Heart right ventricle (tissue), 16 donors: ENCODE measurements around the gene TEX44. TPM values are rescaled to one million over a fixed set of nuclear protein-coding genes. Genes with fewer than 3 reads are reported as not detected.

Experiments
- ATAC-seq, 8 donors: fragments of 200-7000 bp; cut with Tn5 transposase; one replicate each; pipeline ENCODE4 v1.9.1; 2020; ENCODE audit warnings: mild to moderate bottlenecking in 8 of 8, moderate library complexity in 8 of 8, moderate number of reproducible peaks in 1 of 8
- DNase-seq, 2 donors: peaks; one replicate each; pipeline ENCODE4 v3.0.0-alpha.2; 2020
- H3K27ac ChIP-seq, 10 donors: fragments of 200-600 bp; sonication (generic) in 2 of 10; one replicate each; pipeline versions ENCODE4 v1.5.0 to v1.8.0; 2020 to 2022; ENCODE audit warnings: mild to moderate bottlenecking in 3 of 10
- H3K27me3 ChIP-seq, 7 donors: fragments of 200-600 bp; one replicate each; pipeline ENCODE4 v1.8.0; 2021 to 2022; ENCODE audit warnings: mild to moderate bottlenecking in 2 of 7
- H3K36me3 ChIP-seq, 9 donors: fragments of 200-600 bp; sonication (generic) in 1 of 9; one replicate each; pipeline versions ENCODE4 v1.5.0 to v1.8.0; 2020 to 2022; ENCODE audit warnings: mild to moderate bottlenecking in 2 of 9
- H3K4me1 ChIP-seq, 9 donors: fragments of 200-600 bp; sonication (generic) in 1 of 9; one replicate each; pipeline versions ENCODE4 v1.5.0 to v1.8.0; 2020 to 2022; ENCODE audit warnings: mild to moderate bottlenecking in 4 of 9
- H3K4me3 ChIP-seq, 10 donors: fragments of 200-600 bp; sonication (generic) in 2 of 10; one replicate each; pipeline versions ENCODE4 v1.5.0 to v1.8.0; 2020 to 2022; ENCODE audit warnings: mild to moderate bottlenecking in 7 of 10, moderate library complexity in 2 of 10
- H3K9me3 ChIP-seq, 11 donors: fragments of 200-600 bp in 10 of 11; sonication (generic) in 2 of 11; one replicate each; pipeline versions ENCODE4 v1.5.0 to v1.8.0; 2013 to 2022; ENCODE audit warnings: mild to moderate bottlenecking in 2 of 11, control low read depth in 1 of 11, moderate library complexity in 1 of 11
- CTCF ChIP-seq, 9 donors: fragments of 200-600 bp; sonication (generic) in 2 of 9; IDR thresholded peaks; one replicate each; pipeline versions ENCODE4 v1.5.0 to v1.8.0; 2021 to 2022; ENCODE audit warnings: antibody characterized with exemption in 9 of 9, mild to moderate bottlenecking in 5 of 9, moderate library complexity in 1 of 9
- whole genome bisulfite sequencing, 2 donors: extraction: QIAGEN DNeasy Blood & Tissue Kit; methylation state at CpG; one replicate each; pipeline ENCODE4 v1.1.7; 2013; ENCODE audit warnings: inconsistent platforms in 1 of 2; 5-methylcytosine and 5-hydroxymethylcytosine counted together
- intact Hi-C, 10 donors: fragments of 100-400 bp; cut with DNase I; formaldehyde crosslinking; loops; one replicate each; pipeline versions ENCODE4 v1.11.1 to v1.14.2; 2022
- polyA plus RNA-seq, 2 donors: library from polyadenylated mRNA; stranded (reverse); fragments of 200-250 nt; gene quantifications; one replicate each; pipeline ENCODE4 v1.2.3, GENCODE V29; 2013
- total RNA-seq, 10 donors: library from RNA; stranded (reverse); fragmentation: NEBNext Ultra II Directional in 3 of 10; extraction: Animal tissue kit (Norgen Biotek cat#: 25700) in 3 of 10; gene quantifications; one replicate each; pipeline versions ENCODE4 v1.2.1 to v1.2.4, GENCODE V29; 2021 to 2023
- donor health status: Arrhythmogenic right ventricular cardiomyopathy.
- donor health status: ischemic (EF 13 %, LVEDD 7.1; RV severe dilation, severe dysfunction).
- donor health status: healthy with polysubstance abuse.
- donor health status: DM: no; HTN: yes; CAD: no.
- donor health status: DM: no; HTN: no; CAD: no.
- donor health status: ischemic (EF 25% LVEDD 6.9; RV normal size, moderate dysfunction).
- donor health status: ischemic (EF 25% LVEDD 5.7; RV mildly dilated, moderate dysfunction).
- donor health status: healthy.
- donor health status: DM: yes; HTN: yes; CAD: no.
- donor health status: Ischemic cardiomyopathy.
- donor health status: ischemic (EF 35%, LVEDD 5.7; RV mildly dilated, moderate dysfunction).
- donor health status: nonischemic (EF 11% LVEDD 7.7; RV severe dilation, severe dysfunction).
- donor health status: DM: yes; HTN: yes; CAD: no.
- donor health status: PGD.
- donor health status: ischemic (EF 29% LVEDD 5.4; RV normal size, mild dysfunction).
- donor health status: nonischemic (EF 23%, LVEDD 6.1; RV moderate dilation, normal function).

Gene TEX44
- total and polyA plus RNA-seq, 12 donors, result not detected

- WGBS, 2 donors, result 72 to 73% methylated on average over 6 of the region's 6 CpGs
Observed at GRCh38 chr2:231590614-231591013, 2.0 kb upstream of the TEX44 start.

GRCh38 chr2:231593666-231594065 lies 1.0 kb downstream of the TEX44 start:
- Histone ChIP-seq H3K27me3 (no peaks in the 10 kb centered on the region), H3K27ac (no peak overlapping the region), H3K36me3 (no peaks in the 10 kb centered on the region), H3K4me1 (peaks cover 0 to 11% (median 0%) of the 10 kb centered on the region in 9 donors), H3K9me3 (no peaks in the 10 kb centered on the region), H3K4me3 (no peak overlapping the region)
- intact Hi-C loops, result no loop called here
- WGBS, 2 donors, result 93 to 94% methylated on average over 16 of the region's 16 CpGs
- DNase-seq (no peak), ATAC-seq (peak in 1 of 8 donors; percentile 3)
- no peak for TF ChIP-seq CTCF (IDR thresholded peaks at IDR 0.05)

More at GRCh38 chr2:231590614-231591013, 2.0 kb upstream of the TEX44 start:
- ATAC-seq (peak in 1 of 8 donors; percentile 21), DNase-seq (no peak)
- H3K36me3 ChIP-seq, result no peaks in the 10 kb centered on the region
- H3K4me3 ChIP-seq, result no peak overlapping the region
- no peaks in the 10 kb centered on the region for H3K4me1 ChIP-seq
- H3K9me3 ChIP-seq, result no peaks in the 10 kb centered on the region
- no peak for TF ChIP-seq CTCF (IDR thresholded peaks at IDR 0.05)
- intact Hi-C loops, result no loop called here
- no peaks in the 10 kb centered on the region for H3K27me3 ChIP-seq
- no peak overlapping the region for H3K27ac ChIP-seq

- 59 to 71% methylated on average over 18 of the region's 18 CpGs for WGBS, 2 donors
- H3K27me3 ChIP-seq, result no peaks in the 10 kb centered on the region
- ATAC-seq, result peak; percentile 40 to 86 (median 68)
- H3K4me3 ChIP-seq, result no peak overlapping the region
- intact Hi-C loops, result loop anchor here in 1 of 10 donors (5.0 kb wide), 1 partner anchor 35 kb away; no protein-coding TSS in a partner anchor
- peaks cover 0 to 22% (median 11%) of the 10 kb centered on the region in 9 donors for H3K4me1 ChIP-seq
- no peak for TF ChIP-seq CTCF (IDR thresholded peaks at IDR 0.05)
- H3K36me3 ChIP-seq, result no peaks in the 10 kb centered on the region
- H3K9me3 ChIP-seq, result no peaks in the 10 kb centered on the region
- DNase-seq, result peak; percentile 46 to 47
- H3K27ac ChIP-seq, result peak overlapping the region in 5 of 10 donors; percentile 7 to 55 (median 40)
Observed at GRCh38 chr2:231597014-231597611, 4.4 kb downstream of the TEX44 start.

GRCh38 chr2:231597627-231598026 lies 5.0 kb downstream of the TEX44 start:
- Histone ChIP-seq H3K4me1 (peaks cover 0 to 23% (median 11%) of the 10 kb centered on the region in 9 donors), H3K27ac (peak overlapping the region in 4 of 10 donors; percentile 7 to 55 (median 37)), H3K27me3 (no peaks in the 10 kb centered on the region), H3K36me3 (no peaks in the 10 kb centered on the region), H3K4me3 (no peak overlapping the region), H3K9me3 (no peaks in the 10 kb centered on the region)
- DNase-seq (no peak), ATAC-seq (peak in 1 of 8 donors; percentile 5)
- WGBS, 2 donors, result 69 to 87% methylated on average over 8 of the region's 8 CpGs
- TF ChIP-seq CTCF (IDR thresholded peaks at IDR 0.05), result no peak
- intact Hi-C loops, result loop anchor here in 1 of 10 donors (5.0 kb wide), 1 partner anchor 35 kb away; no protein-coding TSS in a partner anchor
